Activated T-cell treated with anti-CD3 and anti-CD28 coated beads for 48 hours (primary cell): ENCODE measurements around the gene NLGN2.

Source experiments
- DNase-seq: peaks from one replicate; pipeline ENCODE4 v3.0.0-alpha.2; 2020; ENCODE audit warnings: low read depth

The NLGN2 gene

GRCh38 chr17:7466318-7466638 is 58.6 kb downstream of the NLGN2 start:
- no peak for DNase-seq

- no peak for DNase-seq
Measured at GRCh38 chr17:7466639-7467341, 59.1 kb downstream of the NLGN2 start.

- DNase-seq: no peak
Measured at GRCh38 chr17:7467498-7467897, 59.9 kb downstream of the NLGN2 start.

DNA sequence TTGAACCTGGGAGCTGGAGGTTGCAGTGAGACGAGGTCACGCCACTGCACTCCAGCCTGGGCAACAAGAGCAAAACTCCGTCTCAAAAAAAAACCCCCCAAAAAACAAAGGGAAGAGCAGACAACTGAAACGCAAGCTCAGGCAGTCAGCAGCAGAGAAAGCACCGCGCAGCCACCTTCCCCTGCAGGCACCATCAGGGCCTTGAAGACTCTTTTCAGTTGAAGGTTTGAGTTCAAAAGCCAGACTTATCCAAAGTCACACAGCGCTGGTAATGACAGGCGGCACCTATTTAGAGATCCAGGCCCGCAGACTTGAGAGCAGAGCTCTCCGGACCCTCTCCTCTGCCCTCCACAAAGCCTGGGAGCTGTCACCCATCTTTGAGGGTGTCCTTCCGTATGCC is 60.6 kb downstream of the NLGN2 start:
- DNase-seq: no peak

DNA sequence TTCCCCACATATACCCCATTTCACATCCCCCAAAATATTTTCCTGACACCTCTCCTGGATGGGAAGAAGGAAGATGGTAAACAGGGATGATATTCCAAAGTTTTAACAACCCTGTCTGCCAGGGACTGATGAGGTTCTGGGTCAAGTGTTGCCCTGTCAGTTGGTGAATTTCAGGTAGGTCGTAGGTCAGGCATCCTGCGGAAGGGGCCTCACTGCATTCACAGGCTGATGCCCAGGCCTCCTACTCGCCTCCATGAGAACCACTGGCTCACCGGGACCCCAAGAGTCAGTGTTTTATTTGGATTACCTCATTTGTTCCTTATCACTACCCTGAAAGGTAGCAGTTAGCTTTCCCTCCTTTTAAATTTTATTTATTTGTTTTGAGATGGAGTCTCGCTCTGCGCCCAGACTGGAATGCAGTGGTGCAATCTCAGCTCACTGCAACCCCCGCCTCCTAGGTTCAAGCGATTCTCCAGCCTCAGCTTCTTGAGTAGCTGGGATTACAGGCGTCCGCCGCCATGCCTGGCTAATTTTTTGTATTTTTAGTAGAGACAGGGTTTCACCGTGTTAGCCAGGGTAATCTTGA is 61.3 kb downstream of the NLGN2 start:
- DNase-seq: no peak
